ENCODE results near the gene AKR1D1. TPM values are rescaled to one million over a fixed set of nuclear protein-coding genes. Genes with fewer than 3 reads are reported as not detected.

Gene AKR1D1
- total RNA-seq, 1 experiment from 2014 or later = not detected

GRCh38 chr7:138166681-138167080 lies 90.4 kb downstream of the AKR1D1 start:
- Histone ChIP-seq H3K4me1 (ENCODE audit: control insufficient read depth, insufficient read depth, low read length) (no peaks in the 10 kb centered on the region), H3K27ac (ENCODE audit: low read length) (no peak overlapping the region), H3K27me3 (ENCODE audit: control insufficient read depth, insufficient read depth, low read length) (no peaks in the 10 kb centered on the region), H3K36me3 (ENCODE audit: control insufficient read depth, insufficient read depth, low read length) (no peaks in the 10 kb centered on the region), H3K9me3 (ENCODE audit: control insufficient read depth, insufficient read depth, low read depth, low read length) (peaks cover 5% of the 10 kb centered on the region; the same call in 1 of the 2 replicates), H3K4me3 (ENCODE audit: low read depth in 2 of 2, low read length in 2 of 2) (no peak overlapping the region)
- intact Hi-C loops (cut with micrococcal nuclease; ENCODE audit: unreplicated experiment) = no loop called here
- no TSS peak for BruUV-seq (replicated peaks)
- no peak for TF ChIP-seq TCF7L2 (IDR thresholded peaks at IDR 0.05; ENCODE audit: low read depth, low read length)
- TF ChIP-seq, protein P1, sequence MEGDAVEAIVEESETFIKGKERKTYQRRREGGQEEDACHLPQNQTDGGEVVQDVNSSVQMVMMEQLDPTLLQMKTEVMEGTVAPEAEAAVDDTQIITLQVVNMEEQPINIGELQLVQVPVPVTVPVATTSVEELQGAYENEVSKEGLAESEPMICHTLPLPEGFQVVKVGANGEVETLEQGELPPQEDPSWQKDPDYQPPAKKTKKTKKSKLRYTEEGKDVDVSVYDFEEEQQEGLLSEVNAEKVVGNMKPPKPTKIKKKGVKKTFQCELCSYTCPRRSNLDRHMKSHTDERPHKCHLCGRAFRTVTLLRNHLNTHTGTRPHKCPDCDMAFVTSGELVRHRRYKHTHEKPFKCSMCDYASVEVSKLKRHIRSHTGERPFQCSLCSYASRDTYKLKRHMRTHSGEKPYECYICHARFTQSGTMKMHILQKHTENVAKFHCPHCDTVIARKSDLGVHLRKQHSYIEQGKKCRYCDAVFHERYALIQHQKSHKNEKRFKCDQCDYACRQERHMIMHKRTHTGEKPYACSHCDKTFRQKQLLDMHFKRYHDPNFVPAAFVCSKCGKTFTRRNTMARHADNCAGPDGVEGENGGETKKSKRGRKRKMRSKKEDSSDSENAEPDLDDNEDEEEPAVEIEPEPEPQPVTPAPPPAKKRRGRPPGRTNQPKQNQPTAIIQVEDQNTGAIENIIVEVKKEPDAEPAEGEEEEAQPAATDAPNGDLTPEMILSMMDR (IDR thresholded peaks at IDR 0.05) = no peak
- TF ChIP-seq REST (IDR thresholded peaks at IDR 0.05; ENCODE audit: insufficient read depth in 1 of 2, low read depth in 2 of 2, low read length in 1 of 2) = no peak
- no peak for TF ChIP-seq SIN3A (IDR thresholded peaks at IDR 0.05; ENCODE audit: borderline replicate concordance, insufficient read depth, low read depth, low read length)
- no peak for TF ChIP-seq POLR2AphosphoS5 (IDR thresholded peaks at IDR 0.05; ENCODE audit: low read depth, low read length)
- DNase-seq (ENCODE audit: low read depth, low spot score) = no peak
- POLR2A ChIA-PET = no interaction called here
- in situ Hi-C loops (cut with HindIII; ENCODE audit: low pct_unique_long_range_greater_than_20kb, low sequenced_read_pairs) = no loop called here
- CTCF ChIA-PET = no interaction called here
- ATAC-seq = no peak

DNA sequence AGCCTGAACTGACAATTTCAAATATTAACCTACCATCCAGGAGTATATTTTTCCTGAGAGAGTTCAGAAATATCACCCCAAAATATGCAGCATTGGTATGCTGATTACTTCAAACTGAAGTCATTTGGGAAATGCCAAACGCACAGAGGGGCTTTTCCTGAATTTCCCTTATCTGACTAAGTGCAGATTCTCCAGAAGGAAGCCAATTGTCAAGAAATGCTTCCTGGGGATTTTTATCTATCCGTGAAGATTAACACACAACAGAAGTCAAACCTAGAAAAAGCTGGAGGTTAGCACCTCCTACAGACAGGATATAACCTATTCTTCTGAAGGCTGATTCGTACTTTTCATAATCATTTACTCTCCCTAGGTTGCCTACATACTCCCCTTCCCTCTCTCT lies 91.0 kb downstream of the AKR1D1 start:
- Histone ChIP-seq H3K4me1 (ENCODE audit: control insufficient read depth, insufficient read depth, low read length) (no peaks in the 10 kb centered on the region), H3K9me3 (ENCODE audit: control insufficient read depth, insufficient read depth, low read depth, low read length) (peaks cover 5% of the 10 kb centered on the region; the same call in 1 of the 2 replicates), H3K36me3 (ENCODE audit: control insufficient read depth, insufficient read depth, low read length) (no peaks in the 10 kb centered on the region), H3K27ac (ENCODE audit: low read length) (no peak overlapping the region), H3K4me3 (ENCODE audit: low read depth in 2 of 2, low read length in 2 of 2) (no peak overlapping the region), H3K27me3 (ENCODE audit: control insufficient read depth, insufficient read depth, low read length) (no peaks in the 10 kb centered on the region)
- in situ Hi-C loops (cut with HindIII; ENCODE audit: low pct_unique_long_range_greater_than_20kb, low sequenced_read_pairs) (no loop called here), intact Hi-C loops (cut with micrococcal nuclease; ENCODE audit: unreplicated experiment) (no loop called here)
- BruUV-seq (replicated peaks) = no TSS peak
- DNase-seq (ENCODE audit: low read depth, low spot score) (no peak), ATAC-seq (no peak)
- ChIA-PET POLR2A (no interaction called here), CTCF (no interaction called here)
- TF ChIP-seq, protein P1 (IDR thresholded peaks at IDR 0.05) = no peak
- TF ChIP-seq SIN3A (IDR thresholded peaks at IDR 0.05; ENCODE audit: borderline replicate concordance, insufficient read depth, low read depth, low read length) (no peak), TCF7L2 (IDR thresholded peaks at IDR 0.05; ENCODE audit: low read depth, low read length) (no peak), POLR2AphosphoS5 (IDR thresholded peaks at IDR 0.05; ENCODE audit: low read depth, low read length) (no peak), REST (IDR thresholded peaks at IDR 0.05; ENCODE audit: insufficient read depth in 1 of 2, low read depth in 2 of 2, low read length in 1 of 2) (no peak)
